ENCODE measurements around the gene MBD3.

Gene MBD3

DNA sequence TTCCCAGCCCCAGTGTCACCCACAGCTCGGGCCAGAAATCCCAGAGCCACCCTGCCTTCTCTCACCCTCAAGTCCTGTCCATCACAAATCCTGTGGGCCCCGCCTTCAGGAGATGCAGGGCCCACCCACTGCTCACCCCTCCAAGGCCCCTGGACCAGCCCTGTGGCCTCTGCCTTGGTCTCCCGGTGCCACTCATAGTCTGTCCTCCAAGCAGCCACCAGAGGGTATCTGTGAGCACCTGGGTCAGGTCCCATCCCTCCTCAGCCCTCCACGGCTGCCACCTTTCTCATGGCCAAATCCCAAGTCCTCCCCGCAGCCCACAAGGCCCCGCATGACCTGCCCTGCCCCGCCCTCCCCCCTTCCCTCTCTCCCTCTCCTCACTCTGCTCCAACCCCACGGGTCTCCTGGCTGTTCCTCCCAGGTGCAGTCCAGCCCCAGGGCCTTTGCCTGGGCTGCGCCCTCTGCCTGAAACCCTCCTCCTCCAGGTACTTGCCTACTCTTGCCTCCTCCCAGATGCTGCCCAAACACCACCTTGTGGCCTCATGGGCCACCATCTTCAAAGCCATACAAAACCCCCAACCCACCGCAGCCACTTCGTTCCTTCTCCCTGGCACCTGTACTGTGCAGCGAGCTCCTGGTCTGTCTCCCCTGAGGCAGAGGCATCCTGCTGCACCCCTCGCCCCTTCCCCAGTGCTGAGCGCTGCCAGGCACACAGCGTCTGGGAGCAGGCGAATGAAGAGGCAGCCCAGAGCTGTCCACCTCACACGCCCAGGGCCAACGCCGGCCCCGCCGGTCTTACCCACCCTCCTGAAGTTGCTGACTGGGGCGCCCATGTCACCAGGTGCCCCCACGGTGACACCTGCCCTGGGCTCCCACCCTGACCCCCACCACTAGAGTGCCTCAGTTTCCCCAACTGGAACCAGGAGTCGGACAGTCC, 25.8 kb upstream of the MBD3 start:
- DNase-seq, result no peak

DNA sequence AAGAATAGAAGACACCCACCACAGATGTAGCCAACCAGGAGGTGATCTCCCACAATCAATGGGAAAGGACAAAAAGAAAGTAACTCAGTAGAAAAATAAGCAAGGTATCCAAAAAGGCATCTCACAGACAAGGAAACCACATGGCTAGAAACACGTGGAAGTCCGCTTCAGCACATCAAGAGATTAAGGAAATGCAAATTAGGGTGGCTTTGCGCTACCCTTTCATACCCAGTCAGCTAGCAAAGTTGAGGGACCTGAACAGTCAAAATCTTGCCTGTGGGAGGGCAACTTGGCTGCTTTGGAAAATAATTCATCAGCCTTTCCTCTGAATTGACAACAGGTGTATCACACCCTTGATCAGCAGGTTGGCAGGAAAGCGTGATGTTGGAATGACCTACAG, 24.2 kb upstream of the MBD3 start:
- DNase-seq, result no peak

DNA sequence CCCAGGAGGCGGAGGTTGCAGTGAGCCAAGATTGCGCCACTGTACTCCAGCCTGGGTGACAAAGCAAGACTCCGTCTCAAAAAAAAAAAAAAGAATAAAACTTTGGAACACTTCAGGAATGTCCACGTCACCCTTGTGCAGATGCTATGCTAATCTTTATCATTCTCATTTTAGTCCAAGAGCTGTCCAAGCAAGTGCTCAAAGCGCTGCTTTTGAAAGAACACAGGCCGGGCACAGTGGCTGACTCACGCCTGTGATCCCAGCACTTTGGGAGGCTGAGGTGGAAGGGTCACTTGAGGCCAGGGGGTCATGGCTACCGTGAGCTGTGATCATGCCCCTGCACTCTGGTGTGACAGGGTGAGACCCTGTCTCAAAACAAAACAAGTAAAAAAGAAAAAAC, 23.7 kb upstream of the MBD3 start:
- no peak for DNase-seq

DNA sequence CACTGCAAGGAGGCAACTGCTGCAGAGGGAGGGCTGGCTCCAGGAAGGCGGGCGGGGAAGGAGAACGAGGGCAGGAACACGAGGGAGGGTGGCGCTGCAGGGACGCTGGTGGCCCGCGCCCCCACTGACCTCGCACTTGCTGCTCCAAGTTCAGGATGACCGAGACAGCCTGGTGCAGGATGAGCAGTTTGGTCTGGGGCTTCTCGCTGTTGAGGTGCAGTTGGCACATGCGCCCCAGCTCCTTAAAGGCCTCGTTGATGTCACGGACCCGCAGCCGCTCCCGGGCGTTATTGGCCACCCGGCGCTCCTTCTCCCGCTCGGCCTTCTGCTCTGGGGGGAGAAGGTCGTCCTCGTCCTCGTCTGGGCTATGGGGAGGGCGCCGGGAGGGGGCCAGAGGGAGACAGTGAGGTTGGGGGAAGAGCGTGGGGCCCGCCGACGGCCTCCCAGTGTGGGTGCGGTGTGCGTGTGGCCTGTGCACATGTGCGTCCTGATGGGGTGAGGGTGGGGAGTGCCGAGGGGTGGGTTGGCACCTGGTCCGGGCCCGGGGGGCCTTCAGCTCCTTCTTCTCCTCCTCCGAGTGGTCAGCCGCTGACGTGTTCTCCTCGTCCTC, 22.6 kb upstream of the MBD3 start:
- no peak for DNase-seq

DNA sequence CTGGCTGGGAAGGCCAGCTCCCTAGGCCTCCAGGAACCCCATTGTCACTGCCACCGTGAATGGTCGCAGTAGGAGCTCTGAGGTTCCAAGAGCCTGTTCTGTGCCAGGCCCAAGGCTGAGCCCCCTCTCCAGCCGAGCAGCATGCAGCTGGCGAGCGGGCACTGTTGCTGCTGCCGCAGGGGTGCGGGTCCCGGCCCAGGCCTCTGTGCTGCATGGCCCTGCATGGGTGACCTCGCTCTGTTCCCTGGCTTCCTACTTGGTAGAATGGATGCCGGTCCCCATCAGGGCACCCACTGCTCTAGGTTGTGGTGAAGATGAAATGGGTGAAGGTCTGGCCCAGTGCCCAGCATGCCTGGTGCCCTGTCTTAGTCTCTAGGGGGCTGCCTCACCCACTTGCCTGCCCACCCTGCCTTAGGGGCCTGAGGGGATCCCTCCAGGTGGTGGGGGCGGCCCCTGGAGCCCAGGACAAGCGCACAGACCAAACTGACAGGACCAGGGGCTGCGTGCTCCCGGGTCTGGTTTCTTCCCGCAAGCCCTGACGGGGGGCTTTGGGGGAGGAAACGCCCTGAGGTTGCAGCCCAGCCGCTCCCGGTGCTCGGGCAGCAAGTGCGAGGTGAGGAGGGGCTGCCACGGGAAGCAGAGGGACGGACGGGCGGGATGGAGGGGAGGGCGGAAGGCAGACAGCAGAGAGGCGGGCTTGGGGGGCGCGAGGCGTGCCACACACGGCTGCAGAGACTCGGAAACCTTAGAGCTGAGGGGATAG, 21.3 kb upstream of the MBD3 start:
- DNase-seq, result no peak

DNA sequence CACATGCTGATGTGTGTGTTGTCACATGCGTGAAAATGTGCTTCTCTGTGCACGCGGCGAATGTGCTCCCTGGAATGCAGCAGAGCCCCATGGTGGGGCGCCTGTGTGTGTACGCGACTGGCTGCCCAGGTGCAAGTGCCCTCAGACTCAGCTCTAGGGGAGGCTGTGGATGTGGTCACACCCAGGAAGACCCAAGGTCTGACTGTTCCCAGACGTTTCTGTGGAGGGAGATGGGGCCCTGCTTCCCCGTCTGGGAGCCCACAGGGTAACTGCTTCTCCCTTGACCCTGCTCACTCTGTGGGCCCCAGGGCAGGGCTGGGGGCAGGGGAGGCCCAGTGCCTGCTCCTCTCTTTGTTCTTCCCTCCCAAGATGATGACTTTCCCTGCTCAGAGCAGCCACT, 20.5 kb upstream of the MBD3 start:
- no peak for DNase-seq

DNA sequence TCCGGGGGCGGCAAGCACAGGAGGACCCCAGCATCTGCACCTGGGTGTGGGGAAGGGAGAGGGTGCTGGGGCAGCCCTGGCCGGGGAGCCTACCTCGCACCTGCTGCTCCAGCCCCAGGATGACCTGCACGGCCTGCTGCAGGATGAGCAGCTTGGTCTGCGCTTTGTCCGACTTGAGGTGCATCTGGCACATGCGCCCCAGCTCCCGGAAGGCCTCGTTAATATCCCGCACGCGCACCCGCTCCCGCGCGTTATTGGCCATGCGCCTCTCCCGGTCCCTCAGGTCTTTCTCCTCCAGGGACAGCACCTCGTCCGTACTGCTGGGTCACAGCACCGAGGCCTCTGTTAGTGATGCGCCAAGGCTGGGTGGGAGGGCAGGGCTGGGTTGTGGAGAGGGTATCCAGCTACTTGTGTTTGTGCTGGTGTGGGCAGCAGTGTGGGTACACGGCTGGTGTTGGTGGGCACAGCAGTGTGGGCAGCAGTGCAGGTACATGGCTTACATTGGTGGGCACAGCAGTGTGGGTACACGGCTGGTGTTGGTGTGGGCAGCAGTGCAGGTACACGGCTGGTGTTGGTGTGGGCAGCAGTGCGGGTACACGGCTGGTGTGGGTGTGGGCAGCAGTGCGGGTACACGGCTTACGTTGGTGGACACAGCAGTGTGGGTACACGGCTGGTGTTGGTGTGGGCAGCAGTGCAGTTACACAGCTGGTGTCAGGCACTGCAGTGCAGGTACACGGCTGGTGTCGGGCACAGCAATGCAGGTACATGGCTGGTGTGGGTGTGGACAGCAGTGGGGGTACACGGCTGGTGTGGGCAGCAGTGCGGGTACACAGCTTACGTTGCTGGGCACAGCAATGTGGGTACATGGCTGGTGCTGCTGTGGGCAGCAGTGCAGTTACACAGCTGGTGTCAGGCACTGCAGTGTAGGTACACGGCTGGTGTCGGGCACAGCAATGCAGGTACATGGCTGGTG, 19.7 kb upstream of the MBD3 start:
- DNase-seq, result no peak

DNA sequence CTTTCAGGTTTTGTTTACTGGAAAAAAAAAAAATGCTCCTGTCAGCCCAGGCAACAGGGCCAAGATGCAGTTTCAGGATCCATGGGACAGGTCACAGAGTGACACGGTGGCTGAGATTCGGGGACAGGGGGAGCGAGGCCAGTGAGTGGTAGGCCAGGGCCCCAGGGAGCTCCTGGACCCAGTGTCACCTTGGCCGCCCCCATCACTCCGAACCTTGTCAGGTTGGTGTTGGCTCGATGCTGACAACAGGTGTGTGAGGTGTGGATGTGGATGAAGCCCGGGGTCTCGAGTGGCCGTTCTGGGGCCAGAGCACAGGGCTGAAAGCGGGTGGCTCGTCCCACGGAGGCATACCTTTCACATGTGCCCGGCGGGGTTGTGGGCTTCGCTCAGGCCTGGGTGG, 18.7 kb upstream of the MBD3 start:
- no peak for DNase-seq

DNA sequence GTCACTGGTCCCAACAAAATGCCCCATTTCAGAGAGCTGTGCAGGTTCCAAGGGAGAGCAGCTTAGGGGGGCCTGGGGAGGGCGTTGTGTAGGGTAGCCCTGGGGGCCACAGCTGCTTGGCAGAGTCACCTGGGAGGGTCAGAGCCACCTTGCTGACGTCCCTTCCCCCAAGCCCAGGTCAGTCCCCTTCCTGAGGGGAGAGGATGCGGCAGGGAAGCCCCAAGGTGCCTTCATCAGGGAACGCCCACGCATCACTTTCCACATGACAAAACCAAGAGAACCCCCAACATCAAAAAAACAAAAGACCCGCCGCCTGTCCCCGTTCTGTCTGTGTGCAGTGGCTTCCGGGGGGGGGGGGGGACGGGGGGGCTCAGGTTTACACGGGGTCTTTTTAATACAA, 17.9 kb upstream of the MBD3 start:
- DNase-seq, result no peak

DNA sequence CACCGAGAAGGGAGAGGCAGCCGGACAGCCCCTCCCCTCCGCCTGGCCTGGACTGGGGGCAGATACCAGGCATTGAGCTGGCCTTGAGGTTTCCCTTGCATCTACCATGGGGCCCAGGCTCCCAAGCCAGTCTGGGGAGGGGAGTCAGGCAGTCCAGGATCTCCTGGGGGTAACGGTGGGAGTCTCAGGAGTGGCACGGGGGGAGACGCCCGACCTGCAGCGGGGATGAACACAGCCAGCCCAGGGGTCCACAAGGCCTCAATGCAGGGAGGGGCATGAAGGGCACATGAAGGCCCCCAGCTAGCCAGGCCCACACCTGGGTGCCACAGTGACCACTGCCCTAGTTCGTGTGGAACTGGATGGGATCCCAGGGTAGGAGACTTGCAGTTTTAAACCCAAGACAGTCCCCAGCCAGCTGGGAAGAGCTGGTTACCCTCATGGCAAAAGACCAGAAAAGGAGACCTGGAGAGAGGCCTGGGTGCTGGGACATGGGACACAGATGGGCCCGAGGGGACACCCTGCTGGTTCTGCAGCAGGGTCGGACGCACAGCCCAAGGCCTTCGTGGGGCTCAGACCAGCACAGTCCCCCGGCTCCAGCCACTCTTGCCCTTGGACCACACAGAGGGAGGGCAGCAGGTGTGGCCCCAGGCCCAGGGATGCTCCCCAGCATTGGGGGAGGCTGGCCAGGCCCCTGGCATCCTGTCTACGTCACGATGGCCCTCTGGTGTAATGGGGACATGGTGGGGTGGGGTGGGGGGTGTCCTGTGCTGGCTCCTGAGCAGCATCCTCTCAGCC, 17.2 kb upstream of the MBD3 start:
- no peak for DNase-seq

DNA sequence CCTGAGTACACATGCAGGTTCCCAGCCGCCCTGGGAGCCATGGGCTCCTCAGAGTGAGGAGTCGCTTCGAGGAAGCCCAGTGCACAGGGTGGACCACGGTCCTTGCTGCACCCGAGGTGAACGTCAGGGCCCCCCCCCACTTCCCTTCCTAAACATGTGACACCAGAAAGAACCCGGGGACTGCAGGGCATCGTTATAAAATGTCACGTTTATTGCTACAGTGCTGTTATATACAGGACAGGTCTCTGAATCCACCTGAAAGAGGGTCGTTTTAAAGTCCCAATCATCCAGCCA, 16.4 kb upstream of the MBD3 start:
- no peak for DNase-seq

DNA sequence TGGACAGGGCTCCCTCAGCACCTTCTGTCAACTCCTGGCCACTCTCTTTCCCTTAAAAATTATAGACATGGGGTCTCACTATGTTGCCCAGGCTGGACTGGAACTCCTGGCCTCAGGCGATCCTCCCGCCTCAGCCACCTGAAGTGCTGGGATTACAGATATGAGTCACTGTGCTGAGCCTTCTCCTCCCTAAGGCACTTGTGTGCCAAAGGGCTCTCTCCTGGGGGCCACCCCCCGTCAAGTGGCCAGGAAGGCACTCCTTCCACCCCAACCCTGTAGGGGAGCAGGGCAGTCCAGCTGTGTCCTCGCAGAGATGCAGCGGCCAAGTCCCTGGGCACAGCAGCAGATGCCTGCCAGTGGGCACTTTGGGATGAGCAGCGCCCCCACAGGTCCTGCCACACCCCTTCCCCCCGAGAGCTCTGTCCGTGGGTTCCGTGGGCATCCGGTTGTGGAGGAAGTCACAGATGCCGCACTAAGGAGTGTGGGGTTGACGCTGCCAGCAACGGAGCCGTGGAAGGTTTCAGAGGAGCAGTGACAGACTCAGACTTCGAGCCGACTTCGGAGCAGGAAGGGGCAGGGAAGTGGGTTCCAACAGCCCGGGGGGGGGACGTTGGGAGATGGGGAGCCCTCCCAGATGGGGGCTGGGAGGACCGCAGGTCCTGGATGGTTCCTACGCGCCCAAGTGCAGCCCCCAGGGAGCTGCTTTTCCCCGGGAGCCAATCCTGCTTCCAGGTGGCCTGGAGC, 15.9 kb upstream of the MBD3 start:
- DNase-seq, result no peak

DNA sequence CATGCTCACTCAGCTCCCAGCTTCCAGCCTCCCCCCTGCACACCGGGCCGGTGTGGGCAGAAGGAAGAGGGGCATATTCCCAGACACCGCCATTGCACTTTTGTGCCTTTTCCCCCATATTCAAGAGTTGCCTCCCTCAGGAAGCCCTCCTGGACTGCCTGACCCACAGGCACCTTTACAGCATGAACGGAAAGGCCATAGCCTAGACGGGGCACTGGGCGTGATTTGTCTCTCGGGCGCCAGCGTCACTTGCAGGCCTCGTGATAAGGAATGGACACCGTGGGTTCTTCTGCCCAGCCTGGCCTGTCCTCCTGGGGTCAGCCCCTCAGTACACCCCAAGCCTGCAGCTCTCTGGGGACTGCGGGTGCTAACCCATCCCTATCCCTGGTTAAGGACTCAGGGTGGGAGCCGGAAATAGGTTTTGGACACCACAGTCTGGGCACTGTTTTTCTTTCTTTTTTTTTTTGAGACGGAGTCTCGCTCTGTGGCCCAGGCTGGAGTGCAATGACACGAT, 13.5 kb upstream of the MBD3 start:
- DNase-seq, result no peak

DNA sequence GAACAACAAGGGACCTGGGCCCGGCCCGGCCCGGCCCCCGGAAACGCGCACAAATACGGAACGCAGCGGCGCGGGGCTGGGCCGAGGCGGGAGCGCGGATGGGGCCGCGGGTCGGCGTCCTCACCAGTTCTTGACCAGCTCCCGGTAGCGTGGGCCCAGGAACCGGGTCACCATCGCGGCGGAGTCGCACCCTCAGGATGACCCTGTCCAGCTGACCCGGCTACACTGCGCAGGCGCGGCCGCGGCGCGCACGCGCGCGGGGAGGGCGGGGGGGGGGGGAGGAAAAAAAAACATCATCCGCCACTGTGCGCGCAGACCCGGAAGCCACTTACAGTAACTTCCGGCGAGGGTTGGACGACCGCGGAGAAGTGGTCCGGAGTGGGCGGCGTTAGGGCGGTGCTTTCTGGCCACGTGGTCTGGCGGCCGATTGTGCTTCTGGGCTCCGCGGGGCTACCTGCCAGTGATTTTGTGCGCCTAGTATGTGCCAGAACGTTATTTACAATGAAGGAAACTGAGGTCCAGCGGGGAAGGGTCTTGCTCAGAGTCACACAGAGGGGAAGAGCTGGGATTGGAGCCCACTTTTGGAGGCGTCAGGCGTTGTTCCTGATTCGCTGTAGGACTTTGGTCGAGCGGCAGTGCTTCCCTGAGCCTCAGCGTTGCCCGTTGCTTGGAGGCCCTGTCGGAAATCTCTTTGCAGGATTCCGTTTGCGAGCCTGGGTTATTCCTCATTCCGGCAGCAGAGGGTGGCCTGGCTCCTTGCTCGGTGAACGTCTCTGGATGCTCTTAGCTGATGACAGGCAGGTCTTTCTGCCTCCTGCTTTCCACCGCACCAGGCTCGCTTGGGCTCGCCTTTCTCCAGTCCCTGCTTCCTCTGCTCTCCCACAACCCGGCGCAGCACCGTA, 12.8 kb upstream of the MBD3 start, which contains the start of gene UQCR11:
TSS of gene UQCR11 (minus strand) at position 227 of the 902 bp plus-strand sequence. CDS start at position 174, 53 bp downstream.
- peak; percentile 88 for DNase-seq

DNA sequence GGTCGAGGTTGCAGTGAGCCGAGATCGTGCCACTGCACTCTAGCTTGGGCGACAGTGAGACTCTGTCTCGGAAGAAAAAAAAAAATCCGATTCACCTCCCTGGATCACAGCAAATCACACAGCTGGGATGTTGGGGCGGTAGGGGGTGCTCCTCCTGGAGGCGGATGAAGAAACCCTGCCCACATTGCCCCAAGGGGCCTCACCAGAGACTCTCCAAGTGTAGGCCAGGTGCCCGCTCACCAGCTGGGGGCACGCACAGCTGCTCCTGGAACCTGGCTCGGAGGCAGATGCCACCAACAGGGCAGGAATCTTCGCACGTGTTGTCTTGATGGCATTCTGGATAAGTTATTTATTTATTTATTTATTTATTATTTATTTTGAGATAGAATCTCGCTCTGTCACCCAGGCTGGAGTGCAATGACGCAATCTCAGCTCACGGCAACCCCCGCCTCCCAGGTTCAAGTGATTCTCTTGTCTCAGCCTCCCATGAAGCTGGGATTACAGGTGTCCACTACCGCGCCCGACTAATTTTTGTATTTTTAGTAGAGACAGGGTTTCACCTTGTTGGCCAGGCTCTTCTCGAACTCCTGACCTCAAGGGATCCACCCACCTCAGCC, 9.5 kb upstream of the MBD3 start:
- no peak for DNase-seq

DNA sequence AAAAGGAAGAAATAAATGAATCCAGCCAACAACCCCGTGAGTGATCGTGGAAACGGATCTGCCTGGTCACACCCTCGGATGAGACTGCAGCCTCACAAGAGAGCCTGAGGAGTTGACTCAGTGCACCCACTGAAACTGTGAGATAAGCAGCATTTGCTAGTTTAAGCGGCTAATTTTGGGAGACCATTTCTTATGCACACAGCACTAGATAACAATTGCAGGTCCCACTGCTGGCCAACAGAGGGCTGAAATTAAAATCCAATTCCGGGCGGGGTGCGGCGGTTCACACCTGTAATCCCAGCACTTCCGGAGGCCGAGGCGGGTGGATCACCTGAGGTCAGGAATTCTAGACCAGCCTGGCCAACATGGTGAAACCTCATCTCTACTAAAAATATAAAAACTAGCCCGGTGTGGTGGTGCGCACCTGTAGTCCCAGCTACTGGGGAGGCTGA, 9.0 kb upstream of the MBD3 start:
- no peak for DNase-seq

DNA sequence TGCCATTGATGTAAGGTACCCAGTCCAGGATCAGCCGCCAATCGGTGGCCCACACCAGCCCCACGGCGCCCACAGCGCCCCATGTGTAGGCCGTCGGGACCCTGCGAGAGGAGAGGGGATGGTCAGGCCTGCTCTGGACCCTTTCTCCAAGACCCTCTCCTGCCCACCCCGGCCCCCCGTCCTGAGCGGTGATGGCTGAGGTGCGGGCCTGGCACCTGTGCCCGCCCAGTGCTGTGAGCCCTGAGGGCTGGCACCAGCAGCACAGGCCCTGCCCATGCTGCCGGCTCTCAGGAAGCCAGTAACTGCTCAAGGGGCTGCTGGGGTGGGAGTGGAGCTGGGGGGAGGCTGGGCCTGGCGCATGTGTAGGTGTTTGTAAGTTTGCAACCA, 6.8 kb upstream of the MBD3 start:
- DNase-seq, result no peak

DNA sequence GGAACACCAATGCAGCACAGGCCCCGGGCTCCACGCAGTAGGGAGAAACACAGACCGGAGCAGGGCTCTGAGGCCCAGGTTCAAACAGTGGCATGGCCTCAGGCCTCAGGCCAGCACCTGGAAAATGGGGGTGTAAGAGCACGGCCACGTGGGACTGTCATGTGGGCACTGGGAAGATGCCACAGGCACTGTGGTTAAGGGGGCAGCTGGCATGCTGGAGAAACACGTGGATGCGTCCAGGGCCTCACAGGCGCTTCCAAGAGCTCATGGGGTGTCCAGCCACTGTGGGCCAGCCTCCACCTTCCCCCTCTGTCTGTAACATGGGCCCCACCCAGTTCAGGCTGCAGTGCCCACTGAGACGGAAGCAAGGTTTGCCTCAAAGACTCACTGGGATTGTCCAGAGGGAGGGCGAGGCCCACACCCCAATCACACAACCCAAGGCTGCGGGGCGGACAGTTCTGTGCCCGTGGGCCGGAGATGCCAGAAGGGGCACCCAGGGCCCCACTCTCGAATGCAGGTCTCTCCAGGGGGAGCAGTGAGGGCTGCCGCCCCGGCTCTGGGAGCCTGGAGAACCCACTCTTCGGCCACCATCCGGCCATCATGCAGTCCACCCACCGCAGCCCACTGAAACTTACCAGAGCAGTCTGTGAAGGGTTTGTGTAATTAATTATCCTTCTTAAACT, 6.3 kb upstream of the MBD3 start:
- DNase-seq, result no peak

DNA sequence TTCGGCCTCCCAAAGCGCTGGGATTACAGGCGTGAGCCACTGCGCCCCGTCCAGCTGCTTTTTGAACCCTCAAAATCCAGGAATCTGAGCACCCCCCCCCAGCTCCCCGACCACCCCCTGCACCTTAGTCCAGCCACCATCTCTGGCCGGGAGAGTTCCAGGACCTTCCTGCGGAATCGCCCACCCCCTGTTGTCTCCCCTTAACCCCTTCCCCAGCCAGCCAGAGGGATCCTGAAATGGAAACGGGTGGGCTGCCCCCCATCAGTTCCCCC, 772 bp upstream of the MBD3 start:
- DNase-seq, result no peak
